Right lobe of liver (tissue), 6 donors: Measurements from ENCODE around the gene RCBTB1. TPM values are rescaled to one million over a fixed set of nuclear protein-coding genes. Genes with fewer than 3 reads are reported as not detected.
"Not testable (repeated sequence)": the region's sequence is repeated elsewhere in the genome, so short reads cannot be mapped to it uniquely, and the experiment has no call there.

Experiments
- ATAC-seq, 4 donors: fragments of 200-7000 bp; cut with Tn5 transposase; one replicate each; pipeline ENCODE4 v1.9.1; 2020; ENCODE audit warnings: mild to moderate bottlenecking in 4 of 4, moderate library complexity in 4 of 4
- DNase-seq, 3 donors: peaks; one replicate each; pipeline ENCODE4 v3.0.0-alpha.2; 2020
- H3K27ac ChIP-seq, 3 donors: fragments of 200-600 bp; one replicate each; pipeline ENCODE4 v1.8.0; 2022
- H3K27me3 ChIP-seq, 2 donors: fragments of 200-600 bp; one replicate each; pipeline ENCODE4 v1.8.0; 2022
- H3K36me3 ChIP-seq, 4 donors: fragments of 200-600 bp; sonication (generic) in 1 of 4; one replicate each; pipeline versions ENCODE4 v1.5.1 to v1.8.0; 2017 to 2022; ENCODE audit warnings: control low read depth in 1 of 4
- H3K4me1 ChIP-seq, 4 donors: fragments of 200-600 bp; sonication (generic) in 1 of 4; one replicate each; pipeline versions ENCODE4 v1.5.1 to v1.8.0; 2017 to 2022; ENCODE audit warnings: control low read depth in 1 of 4
- H3K4me3 ChIP-seq, 3 donors: fragments of 200-600 bp; one replicate each; pipeline ENCODE4 v1.8.0; 2022
- H3K9me3 ChIP-seq, 4 donors: fragments of 200-600 bp; sonication (generic) in 1 of 4; one replicate each; pipeline versions ENCODE4 v1.5.1 to v1.8.0; 2017 to 2022; ENCODE audit warnings: control low read depth in 1 of 4
- POLR2A ChIP-seq: fragments of 450-650 bp; IDR thresholded peaks from one replicate; pipeline ENCODE4 v1.6.1; 2017; ENCODE audit warnings: antibody characterized with exemption, mild to moderate bottlenecking
- WGBS: methylation state at CpG from one replicate; pipeline ENCODE4 v1.1.6; 2018; ENCODE audit warnings: low coverage, low lambda C conversion rate; ENCODE audit not compliant: insufficient coverage; ENCODE audit errors: missing lambda C conversion rate; 5-methylcytosine and 5-hydroxymethylcytosine counted together
- intact Hi-C, 2 donors: fragments of 100-400 bp; cut with DNase I; formaldehyde crosslinking; loops; one replicate each; pipeline versions ENCODE4 v1.11.2 to v1.14.1; 2022
- total RNA-seq, 6 experiments: library from RNA; depleted of rRNA in 2 of 6; stranded (reverse); fragments of >200 nt in 2 of 6; fragmentation: NEBNext Ultra II Directional in 3 of 6; extraction: Animal tissue kit (Norgen Biotek cat#: 25700) in 3 of 6; gene quantifications; one replicate each; pipeline versions ENCODE4 v1.1.0 to v1.2.4, GENCODE V29; 2016 to 2023
- TF ChIP-seq, protein P1 (sequence below), 4 donors: fragments of 200-600 bp in 3 of 4; fragments of 450-650 bp in 1 of 4; IDR thresholded peaks; one replicate each; pipeline versions ENCODE4 v1.5.1 to v1.8.0; 2016 to 2022; ENCODE audit warnings: antibody characterized with exemption in 4 of 4, mild to moderate bottlenecking in 2 of 4
- donor health status: DM: no; HTN: yes; CAD: no.
- donor health status: DM: no; HTN: no; CAD: no.
- donor health status: DM: no; HTN: no; CAD: no.
- donor health status: DM: no; HTN: yes; CAD: no.
- donor health status: DM: no; HTN: yes; CAD: no.

The RCBTB1 gene
- total RNA-seq, 6 experiments from 2014 or later, result 5.8 to 9.5 (median 7.3) TPM

DNA sequence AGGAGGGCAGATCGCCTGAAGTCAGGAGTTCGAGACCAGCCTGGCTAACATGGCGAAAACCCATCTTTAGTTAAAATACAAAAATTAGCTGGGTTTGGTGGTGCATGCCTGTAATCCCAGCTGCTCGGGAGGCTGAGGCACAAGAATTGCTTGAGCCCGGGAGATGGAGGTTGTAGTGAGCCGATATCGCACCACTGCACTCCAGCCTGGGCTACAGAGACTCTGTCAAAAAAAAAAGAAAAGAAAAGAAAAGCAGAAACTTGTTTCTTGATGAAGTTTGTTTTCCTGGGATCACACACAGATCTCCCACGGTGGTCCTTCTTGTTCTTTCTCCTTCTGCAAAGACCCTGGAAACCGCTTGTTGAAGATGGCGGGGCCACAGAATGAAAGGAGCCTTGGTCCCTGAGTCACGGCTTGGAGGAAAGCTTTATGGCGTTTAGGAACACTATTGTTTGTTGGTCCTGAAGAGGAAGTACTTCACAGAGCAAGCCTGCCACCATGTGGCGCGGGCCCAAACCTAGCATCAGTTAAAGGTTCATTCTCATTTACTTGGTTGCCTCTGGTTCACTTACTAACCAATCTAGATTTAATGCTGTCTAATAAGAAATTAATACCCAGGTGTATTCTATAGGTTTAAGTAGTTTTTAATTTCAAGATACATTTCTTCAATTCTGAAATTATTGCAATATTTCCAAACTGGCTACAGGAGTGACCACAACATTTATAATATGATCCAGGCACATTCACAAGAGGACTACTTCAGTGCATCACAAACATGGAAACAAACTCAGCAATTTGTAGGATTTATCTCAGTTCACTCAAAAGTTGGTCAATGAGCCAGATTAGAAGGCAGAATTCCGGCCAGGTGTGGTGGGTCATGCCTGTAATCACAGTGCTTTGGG, 21.6 kb upstream of the RCBTB1 start:
- peak overlapping the region; percentile 15 to 40 (median 40) for H3K4me3 ChIP-seq
- ATAC-seq (peak; percentile 100), DNase-seq (peak; percentile 84 to 88 (median 88))
- no peaks in the 10 kb centered on the region for H3K9me3 ChIP-seq
- no peaks in the 10 kb centered on the region for H3K4me1 ChIP-seq
- intact Hi-C loops, result no loop called here
- no peaks in the 10 kb centered on the region for H3K36me3 ChIP-seq
- H3K27me3 ChIP-seq, result no peaks in the 10 kb centered on the region
- H3K27ac ChIP-seq, result no peak overlapping the region
- 25% methylated on average over 15 of the region's 15 CpGs for WGBS
- TF ChIP-seq POLR2A, result no peak
- TF ChIP-seq, protein P1, sequence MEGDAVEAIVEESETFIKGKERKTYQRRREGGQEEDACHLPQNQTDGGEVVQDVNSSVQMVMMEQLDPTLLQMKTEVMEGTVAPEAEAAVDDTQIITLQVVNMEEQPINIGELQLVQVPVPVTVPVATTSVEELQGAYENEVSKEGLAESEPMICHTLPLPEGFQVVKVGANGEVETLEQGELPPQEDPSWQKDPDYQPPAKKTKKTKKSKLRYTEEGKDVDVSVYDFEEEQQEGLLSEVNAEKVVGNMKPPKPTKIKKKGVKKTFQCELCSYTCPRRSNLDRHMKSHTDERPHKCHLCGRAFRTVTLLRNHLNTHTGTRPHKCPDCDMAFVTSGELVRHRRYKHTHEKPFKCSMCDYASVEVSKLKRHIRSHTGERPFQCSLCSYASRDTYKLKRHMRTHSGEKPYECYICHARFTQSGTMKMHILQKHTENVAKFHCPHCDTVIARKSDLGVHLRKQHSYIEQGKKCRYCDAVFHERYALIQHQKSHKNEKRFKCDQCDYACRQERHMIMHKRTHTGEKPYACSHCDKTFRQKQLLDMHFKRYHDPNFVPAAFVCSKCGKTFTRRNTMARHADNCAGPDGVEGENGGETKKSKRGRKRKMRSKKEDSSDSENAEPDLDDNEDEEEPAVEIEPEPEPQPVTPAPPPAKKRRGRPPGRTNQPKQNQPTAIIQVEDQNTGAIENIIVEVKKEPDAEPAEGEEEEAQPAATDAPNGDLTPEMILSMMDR (IDR thresholded peaks at IDR 0.05), result peak; percentile 77 to 91 (median 83)

DNA sequence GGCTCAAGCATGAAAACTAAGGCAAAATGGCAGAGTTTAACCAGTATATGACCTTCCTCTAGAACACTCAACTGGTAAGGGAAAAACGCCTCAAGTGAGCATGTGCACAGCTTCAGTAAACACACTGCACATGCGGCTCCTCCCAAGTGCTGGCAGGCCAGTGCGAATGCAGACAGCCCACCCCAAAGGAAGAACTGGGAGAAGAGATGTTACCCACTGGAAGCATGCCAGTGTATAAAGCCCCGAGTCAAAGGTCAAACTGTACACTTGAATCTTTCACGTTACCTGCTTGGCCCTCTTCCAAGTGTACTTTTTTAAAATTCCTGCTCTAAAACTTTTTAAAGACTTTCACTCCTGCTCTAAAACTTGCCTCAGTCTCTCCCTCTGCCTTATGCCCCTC, 19.2 kb upstream of the RCBTB1 start:
- no peak for DNase-seq
- ATAC-seq, result no peak
- no peak overlapping the region for H3K27ac ChIP-seq
- H3K9me3 ChIP-seq, result no peaks in the 10 kb centered on the region
- no peaks in the 10 kb centered on the region for H3K36me3 ChIP-seq
- no peaks in the 10 kb centered on the region for H3K27me3 ChIP-seq
- intact Hi-C loops, result loop anchor here in 1 of 2 donors (5.0 kb wide), 1 partner anchor 302 kb away; no protein-coding TSS in a partner anchor
- 35% methylated on average over 5 of the region's 5 CpGs for WGBS
- H3K4me1 ChIP-seq, result no peaks in the 10 kb centered on the region
- H3K4me3 ChIP-seq, result no peak overlapping the region
- TF ChIP-seq, protein P1 (IDR thresholded peaks at IDR 0.05), result no peak
- TF ChIP-seq POLR2A, result no peak

DNA sequence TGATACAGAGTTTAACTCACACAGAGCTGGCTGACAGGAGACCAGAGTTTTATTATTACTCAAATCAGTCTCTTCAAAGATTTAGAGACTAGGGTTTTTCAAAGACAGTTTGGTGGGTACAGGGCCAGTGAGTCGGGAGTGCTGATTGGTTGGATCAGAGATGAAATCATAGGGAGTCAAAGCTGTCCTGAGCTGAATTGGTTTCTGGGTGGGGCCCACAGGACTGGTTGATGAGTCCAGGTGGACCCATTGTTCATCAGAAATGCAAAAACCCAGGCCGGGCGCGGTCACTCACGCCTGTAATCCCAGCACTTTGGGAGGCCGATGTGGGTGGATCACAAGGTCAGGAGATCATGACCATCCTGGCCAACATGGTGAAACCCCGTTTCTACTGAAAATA, 17.3 kb upstream of the RCBTB1 start:
- not testable (repeated sequence) for ATAC-seq, H3K4me3 ChIP-seq, H3K27ac ChIP-seq, DNase-seq, H3K36me3 ChIP-seq, H3K4me1 ChIP-seq, H3K9me3 ChIP-seq, H3K27me3 ChIP-seq
- 67% methylated on average over 1 of the region's 7 CpGs for WGBS
- intact Hi-C loops, result loop anchor here in 1 of 2 donors (5.0 kb wide), 1 partner anchor 300 kb away; no protein-coding TSS in a partner anchor

DNA sequence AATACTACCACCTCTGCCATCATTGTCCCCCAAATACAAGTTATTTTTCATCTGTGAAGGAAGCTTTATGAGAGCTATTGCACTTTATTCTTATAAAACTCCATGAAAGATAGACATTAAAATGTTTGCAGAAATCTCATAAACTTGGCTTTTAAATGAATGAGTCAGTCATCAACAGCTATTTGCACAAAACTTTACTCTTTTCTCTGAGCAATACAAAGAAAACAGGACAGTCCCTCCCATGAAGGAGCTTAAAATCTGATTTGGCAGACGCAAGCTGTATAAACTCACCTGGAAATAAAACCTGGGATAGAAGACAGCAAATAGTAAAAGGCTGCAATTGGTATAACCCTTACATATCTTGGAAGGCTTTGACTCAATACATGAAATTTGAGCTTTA, 16.6 kb upstream of the RCBTB1 start:
- ATAC-seq, result no peak
- intact Hi-C loops, result loop anchor here in 1 of 2 donors (5.0 kb wide), 1 partner anchor 300 kb away; no protein-coding TSS in a partner anchor

More for the DNA sequence above, 16.6 kb upstream of the RCBTB1 start:
- H3K27me3 ChIP-seq, result no peaks in the 10 kb centered on the region
- DNase-seq, result no peak
- no peak overlapping the region for H3K4me3 ChIP-seq
- no peaks in the 10 kb centered on the region for H3K9me3 ChIP-seq
- H3K4me1 ChIP-seq, result no peaks in the 10 kb centered on the region
- TF ChIP-seq POLR2A, result no peak
- TF ChIP-seq, protein P1 (IDR thresholded peaks at IDR 0.05), result no peak
- H3K27ac ChIP-seq, result no peak overlapping the region
- 76% methylated on average over 1 of the region's 1 CpG for WGBS
- H3K36me3 ChIP-seq, result no peaks in the 10 kb centered on the region
